K562 (cell line): Measurements from ENCODE around the gene ISOC1. TPM values are rescaled to one million over a fixed set of nuclear protein-coding genes. Genes with fewer than 3 reads are reported as not detected.

Experiments used
- BRD4 ChIP-seq: fragments of 200-600 bp; sonication (generic); IDR thresholded peaks from 2 replicates; pipeline ENCODE4 v1.6.1; 2017; ENCODE audit warnings: inconsistent platforms
- C11orf30 ChIP-seq: fragments of 450-650 bp; IDR thresholded peaks from 2 replicates; pipeline ENCODE4 v1.6.1; 2016; ENCODE audit warnings: low read depth, mild to moderate bottlenecking
- KAT8 ChIP-seq: fragments of 450-650 bp; IDR thresholded peaks from 2 replicates; pipeline ENCODE4 v1.6.1; 2016; ENCODE audit warnings: low read depth, mild to moderate bottlenecking
- NONO ChIP-seq, 2 experiments: fragments of 200-400 bp in 1 of 2; fragments of 450-650 bp in 1 of 2; formaldehyde crosslinking in 1 of 2; IDR thresholded peaks; 2 replicates each; pipeline ENCODE4 v1.6.1; 2017; ENCODE audit warnings: low read depth in 2 of 2, mild to moderate bottlenecking in 2 of 2, moderate library complexity in 2 of 2, low read length in 1 of 2
- polyA plus RNA-seq, 8 experiments: library from polyadenylated mRNA; depleted of rRNA in 4 of 8; stranded (reverse) in 5 of 8; unstranded in 3 of 8; fragments of >200 nt; fragmentation: Nextera tagmentation in 2 of 8; fragmentation: Illumina TruSeq in 1 of 8; extraction: Ambion mirVana in 2 of 8; extraction: Trizol in 1 of 8; gene quantifications; 2 replicates each; pipeline versions ENCODE4 v1.2.1 to v1.2.3, GENCODE V29; 2011 to 2014; ENCODE audit warnings: inconsistent platforms in 1 of 8, missing spikeins in 1 of 8
- total RNA-seq, 7 experiments: library from RNA; depleted of rRNA in 6 of 7; stranded (reverse); fragments of >200 nt in 6 of 7; fragmentation: Illumina TruSeq in 2 of 7; extraction: Trizol in 2 of 7; gene quantifications; 2 replicates each; pipeline versions ENCODE4 v1.2.1 to v1.2.3, GENCODE V29; 2011 to 2021; ENCODE audit warnings: low replicate concordance in 1 of 7
- TF ChIP-seq, protein P1 (sequence below): fragments of 450-650 bp; conservative IDR thresholded peaks from 2 replicates; pipeline ENCODE4 v1.6.1; 2016; ENCODE audit warnings: missing genetic modification characterization, low read depth, mild to moderate bottlenecking, control low read depth, missing compliant biosample characterization
- TF ChIP-seq, protein P2 (sequence below), 2 experiments: fragments of 450-650 bp in 1 of 2; sonication (generic) in 1 of 2; formaldehyde crosslinking; conservative IDR thresholded peaks; 2 replicates each; pipeline versions ENCODE4 v1.4.0 to v1.8.1; 2020 to 2022; ENCODE audit warnings: mild to moderate bottlenecking in 1 of 2, missing genetic modification reagents in 1 of 2
- TF ChIP-seq, protein P3 (sequence below), 2 experiments: fragments of 450-650 bp in 1 of 2; sonication (generic) in 1 of 2; formaldehyde crosslinking in 1 of 2; IDR thresholded peaks; 2 replicates each; pipeline versions ENCODE4 v1.7.1 to v1.9.0; 2016 to 2022; ENCODE audit warnings: inconsistent platforms in 1 of 2, mild to moderate bottlenecking in 1 of 2, missing genetic modification reagents in 1 of 2

Gene ISOC1
- total and polyA plus RNA-seq, 9 of the 15 experiments (the other 6 are each of a cell fraction or from before 2014, with no cell fraction given), result 14.0 to 67.9 (median 51.3) TPM

DNA sequence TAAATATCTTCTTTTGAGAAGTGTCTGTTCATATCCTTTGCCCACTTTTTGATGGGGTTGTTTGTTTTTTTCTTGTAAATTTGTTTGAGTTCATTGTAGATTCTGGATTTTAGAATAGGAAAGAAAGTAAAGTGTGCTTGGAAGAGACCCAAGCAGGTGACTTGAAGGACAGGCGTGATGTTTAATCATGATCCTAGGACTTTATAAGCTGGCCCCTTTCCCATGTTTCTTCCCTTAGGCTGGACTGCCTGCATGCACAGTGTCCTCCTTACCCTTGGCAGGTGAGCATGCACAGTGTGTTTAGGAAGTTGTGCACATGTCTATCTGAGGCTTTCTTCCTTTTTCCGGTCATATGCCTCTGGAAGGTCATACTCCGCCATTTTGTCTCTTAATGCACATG, 61.3 kb downstream of the ISOC1 start (continued):
- TF ChIP-seq, protein P1, sequence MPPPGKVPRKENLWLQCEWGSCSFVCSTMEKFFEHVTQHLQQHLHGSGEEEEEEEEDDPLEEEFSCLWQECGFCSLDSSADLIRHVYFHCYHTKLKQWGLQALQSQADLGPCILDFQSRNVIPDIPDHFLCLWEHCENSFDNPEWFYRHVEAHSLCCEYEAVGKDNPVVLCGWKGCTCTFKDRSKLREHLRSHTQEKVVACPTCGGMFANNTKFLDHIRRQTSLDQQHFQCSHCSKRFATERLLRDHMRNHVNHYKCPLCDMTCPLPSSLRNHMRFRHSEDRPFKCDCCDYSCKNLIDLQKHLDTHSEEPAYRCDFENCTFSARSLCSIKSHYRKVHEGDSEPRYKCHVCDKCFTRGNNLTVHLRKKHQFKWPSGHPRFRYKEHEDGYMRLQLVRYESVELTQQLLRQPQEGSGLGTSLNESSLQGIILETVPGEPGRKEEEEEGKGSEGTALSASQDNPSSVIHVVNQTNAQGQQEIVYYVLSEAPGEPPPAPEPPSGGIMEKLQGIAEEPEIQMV, result no peak
- TF ChIP-seq, protein P2, sequence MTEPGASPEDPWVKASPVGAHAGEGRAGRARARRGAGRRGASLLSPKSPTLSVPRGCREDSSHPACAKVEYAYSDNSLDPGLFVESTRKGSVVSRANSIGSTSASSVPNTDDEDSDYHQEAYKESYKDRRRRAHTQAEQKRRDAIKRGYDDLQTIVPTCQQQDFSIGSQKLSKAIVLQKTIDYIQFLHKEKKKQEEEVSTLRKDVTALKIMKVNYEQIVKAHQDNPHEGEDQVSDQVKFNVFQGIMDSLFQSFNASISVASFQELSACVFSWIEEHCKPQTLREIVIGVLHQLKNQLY (CRISPR knock-in tag; conservative IDR thresholded peaks at IDR 0.05), result no peak
- no peak for TF ChIP-seq BRD4
- no peak for TF ChIP-seq NONO (IDR thresholded peaks at IDR 0.05; ENCODE audit: low read depth in 2 of 2, low read length in 1 of 2)
- TF ChIP-seq KAT8, result no peak
- no peak for TF ChIP-seq C11orf30
- TF ChIP-seq, protein P3, sequence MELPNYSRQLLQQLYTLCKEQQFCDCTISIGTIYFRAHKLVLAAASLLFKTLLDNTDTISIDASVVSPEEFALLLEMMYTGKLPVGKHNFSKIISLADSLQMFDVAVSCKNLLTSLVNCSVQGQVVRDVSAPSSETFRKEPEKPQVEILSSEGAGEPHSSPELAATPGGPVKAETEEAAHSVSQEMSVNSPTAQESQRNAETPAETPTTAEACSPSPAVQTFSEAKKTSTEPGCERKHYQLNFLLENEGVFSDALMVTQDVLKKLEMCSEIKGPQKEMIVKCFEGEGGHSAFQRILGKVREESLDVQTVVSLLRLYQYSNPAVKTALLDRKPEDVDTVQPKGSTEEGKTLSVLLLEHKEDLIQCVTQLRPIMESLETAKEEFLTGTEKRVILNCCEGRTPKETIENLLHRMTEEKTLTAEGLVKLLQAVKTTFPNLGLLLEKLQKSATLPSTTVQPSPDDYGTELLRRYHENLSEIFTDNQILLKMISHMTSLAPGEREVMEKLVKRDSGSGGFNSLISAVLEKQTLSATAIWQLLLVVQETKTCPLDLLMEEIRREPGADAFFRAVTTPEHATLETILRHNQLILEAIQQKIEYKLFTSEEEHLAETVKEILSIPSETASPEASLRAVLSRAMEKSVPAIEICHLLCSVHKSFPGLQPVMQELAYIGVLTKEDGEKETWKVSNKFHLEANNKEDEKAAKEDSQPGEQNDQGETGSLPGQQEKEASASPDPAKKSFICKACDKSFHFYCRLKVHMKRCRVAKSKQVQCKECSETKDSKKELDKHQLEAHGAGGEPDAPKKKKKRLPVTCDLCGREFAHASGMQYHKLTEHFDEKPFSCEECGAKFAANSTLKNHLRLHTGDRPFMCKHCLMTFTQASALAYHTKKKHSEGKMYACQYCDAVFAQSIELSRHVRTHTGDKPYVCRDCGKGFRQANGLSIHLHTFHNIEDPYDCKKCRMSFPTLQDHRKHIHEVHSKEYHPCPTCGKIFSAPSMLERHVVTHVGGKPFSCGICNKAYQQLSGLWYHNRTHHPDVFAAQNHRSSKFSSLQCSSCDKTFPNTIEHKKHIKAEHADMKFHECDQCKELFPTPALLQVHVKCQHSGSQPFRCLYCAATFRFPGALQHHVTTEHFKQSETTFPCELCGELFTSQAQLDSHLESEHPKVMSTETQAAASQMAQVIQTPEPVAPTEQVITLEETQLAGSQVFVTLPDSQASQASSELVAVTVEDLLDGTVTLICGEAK (IDR thresholded peaks at IDR 0.05), result no peak
- TF ChIP-seq, protein P3 (CRISPR knock-in tag; IDR thresholded peaks at IDR 0.05), result no peak
